Testis (tissue), 2 donors: ENCODE results near the gene ALG14.

Source experiments
- CTCF ChIP-seq, 3 experiments: fragments of 450-650 bp in 2 of 3; fragments of 200-600 bp in 1 of 3; sonication (generic) in 1 of 3; IDR thresholded peaks; one replicate each; pipeline ENCODE4 v1.5.1; 2016 to 2019; ENCODE audit warnings: antibody characterized with exemption in 3 of 3, mild to moderate bottlenecking in 2 of 3, moderate library complexity in 1 of 3
- POLR2A ChIP-seq: fragments of 450-650 bp; IDR thresholded peaks from one replicate; pipeline ENCODE4 v1.6.1; 2017; ENCODE audit warnings: antibody characterized with exemption, mild to moderate bottlenecking, moderate library complexity

GRCh38 chr1:94988356-94988755, 84.4 kb downstream of the ALG14 start:
- no peak for TF ChIP-seq CTCF (IDR thresholded peaks at IDR 0.05)
- no peak for TF ChIP-seq POLR2A
